ENCODE data around the gene PXYLP1.

GRCh38 chr3:141334627-141335250 lies 103.1 kb downstream of the PXYLP1 start:
- TF ChIP-seq CTCF (IDR thresholded peaks at IDR 0.05; ENCODE audit: poor library complexity, severe bottlenecking) (no peak), POLR2AphosphoS5 (IDR thresholded peaks at IDR 0.05) (no peak), REST (IDR thresholded peaks at IDR 0.05; ENCODE audit: borderline replicate concordance) (no peak)

Data from neural cell (in vitro differentiated cells).